Chondrocyte (in vitro differentiated cells): ENCODE results near the gene CTNND2. TPM values are rescaled to one million over a fixed set of nuclear protein-coding genes. Genes with fewer than 3 reads are reported as not detected.

Experiments
- DNase-seq: peaks from one replicate; pipeline ENCODE4 v3.0.0; 2021; ENCODE audit warnings: mixed read lengths, low spot score
- H3K27ac Mint-ChIP-seq: one replicate; pipeline ENCODE4 v1.8.0; 2021; ENCODE audit warnings: mild to moderate bottlenecking, moderate library complexity, mixed read lengths; ENCODE audit not compliant: unreplicated experiment
- H3K27me3 Mint-ChIP-seq: 2 replicates; pipeline ENCODE4 v1.8.0; 2021; ENCODE audit warnings: low read depth, mixed read lengths
- H3K36me3 Mint-ChIP-seq: 2 replicates; pipeline ENCODE4 v1.8.0; 2021; ENCODE audit warnings: low read depth, mixed read lengths
- H3K4me1 Mint-ChIP-seq: 2 replicates; pipeline ENCODE4 v1.8.0; 2021; ENCODE audit warnings: low read depth, mild to moderate bottlenecking, mixed read lengths
- H3K4me3 Mint-ChIP-seq: one replicate; pipeline ENCODE4 v1.8.0; 2021; ENCODE audit warnings: mild to moderate bottlenecking, moderate library complexity, mixed read lengths; ENCODE audit not compliant: unreplicated experiment
- H3K9me3 Mint-ChIP-seq: 2 replicates; pipeline ENCODE4 v1.8.0; 2021; ENCODE audit warnings: low read depth, mixed read lengths
- total RNA-seq: library from RNA; stranded (reverse); gene quantifications from 3 replicates; pipeline ENCODE4 v1.2.1, GENCODE V29; 2021
- TF ChIP-seq, protein P1 (sequence below): fragments of 200-600 bp; sonication (generic); IDR thresholded peaks from 2 replicates; pipeline ENCODE4 v1.5.0; 2021; ENCODE audit warnings: antibody characterized with exemption, mild to moderate bottlenecking, moderate library complexity

Gene CTNND2
- total RNA-seq, 1 donor from 2014 or later = 2.1 TPM

DNA sequence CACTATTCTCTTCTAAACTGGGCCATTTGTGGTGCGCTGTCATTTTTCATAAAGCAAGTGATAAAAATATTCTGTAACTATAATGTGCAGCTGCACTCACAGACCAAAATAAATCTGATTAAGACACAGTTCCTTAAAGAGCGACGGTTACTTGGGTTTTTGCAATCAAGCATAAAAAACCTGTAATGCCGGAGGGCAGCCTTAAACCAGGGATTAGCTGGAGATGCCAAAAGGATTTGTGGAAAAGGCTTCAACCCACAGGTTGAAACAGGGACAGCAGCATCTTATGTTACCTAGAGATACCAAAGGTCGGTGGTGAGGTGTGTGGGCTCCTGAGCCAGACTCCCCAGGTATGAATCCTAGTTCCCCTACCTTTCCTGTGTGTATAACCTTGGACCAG, 49.3 kb downstream of the CTNND2 start:
- H3K27me3 Mint-ChIP-seq = peaks cover 2% of the 10 kb centered on the region
- no peaks in the 10 kb centered on the region for H3K4me1 Mint-ChIP-seq
- TF ChIP-seq, protein P1, sequence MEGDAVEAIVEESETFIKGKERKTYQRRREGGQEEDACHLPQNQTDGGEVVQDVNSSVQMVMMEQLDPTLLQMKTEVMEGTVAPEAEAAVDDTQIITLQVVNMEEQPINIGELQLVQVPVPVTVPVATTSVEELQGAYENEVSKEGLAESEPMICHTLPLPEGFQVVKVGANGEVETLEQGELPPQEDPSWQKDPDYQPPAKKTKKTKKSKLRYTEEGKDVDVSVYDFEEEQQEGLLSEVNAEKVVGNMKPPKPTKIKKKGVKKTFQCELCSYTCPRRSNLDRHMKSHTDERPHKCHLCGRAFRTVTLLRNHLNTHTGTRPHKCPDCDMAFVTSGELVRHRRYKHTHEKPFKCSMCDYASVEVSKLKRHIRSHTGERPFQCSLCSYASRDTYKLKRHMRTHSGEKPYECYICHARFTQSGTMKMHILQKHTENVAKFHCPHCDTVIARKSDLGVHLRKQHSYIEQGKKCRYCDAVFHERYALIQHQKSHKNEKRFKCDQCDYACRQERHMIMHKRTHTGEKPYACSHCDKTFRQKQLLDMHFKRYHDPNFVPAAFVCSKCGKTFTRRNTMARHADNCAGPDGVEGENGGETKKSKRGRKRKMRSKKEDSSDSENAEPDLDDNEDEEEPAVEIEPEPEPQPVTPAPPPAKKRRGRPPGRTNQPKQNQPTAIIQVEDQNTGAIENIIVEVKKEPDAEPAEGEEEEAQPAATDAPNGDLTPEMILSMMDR = no peak
- H3K9me3 Mint-ChIP-seq = no peaks in the 10 kb centered on the region
- H3K27ac Mint-ChIP-seq = no peak overlapping the region
- H3K4me3 Mint-ChIP-seq = no peak overlapping the region
- no peak for DNase-seq
- no peaks in the 10 kb centered on the region for H3K36me3 Mint-ChIP-seq

DNA sequence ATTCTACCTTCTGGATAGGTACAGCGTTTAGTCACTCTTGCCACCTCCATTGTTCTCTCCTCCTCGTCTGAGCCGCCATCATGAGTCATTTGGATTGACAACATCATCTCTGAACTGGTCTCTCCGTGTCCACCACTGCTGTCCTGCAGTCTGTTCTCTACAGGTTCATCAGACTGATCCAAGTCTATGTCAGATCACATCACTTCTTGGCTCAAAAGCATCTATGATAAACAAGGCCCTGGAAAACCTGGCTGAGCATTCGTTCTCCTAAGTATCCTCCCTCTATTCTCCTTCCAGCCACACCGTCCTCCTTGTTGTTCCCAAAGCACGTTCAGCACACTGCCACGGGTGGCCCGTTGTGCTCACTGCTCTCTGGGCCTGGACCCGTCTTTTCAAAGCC, 50.5 kb downstream of the CTNND2 start:
- peaks cover 2% of the 10 kb centered on the region for H3K27me3 Mint-ChIP-seq
- TF ChIP-seq, protein P1 = no peak
- no peak overlapping the region for H3K4me3 Mint-ChIP-seq
- DNase-seq = no peak
- no peaks in the 10 kb centered on the region for H3K9me3 Mint-ChIP-seq
- H3K27ac Mint-ChIP-seq = no peak overlapping the region
- no peaks in the 10 kb centered on the region for H3K4me1 Mint-ChIP-seq
- H3K36me3 Mint-ChIP-seq = no peaks in the 10 kb centered on the region

DNA sequence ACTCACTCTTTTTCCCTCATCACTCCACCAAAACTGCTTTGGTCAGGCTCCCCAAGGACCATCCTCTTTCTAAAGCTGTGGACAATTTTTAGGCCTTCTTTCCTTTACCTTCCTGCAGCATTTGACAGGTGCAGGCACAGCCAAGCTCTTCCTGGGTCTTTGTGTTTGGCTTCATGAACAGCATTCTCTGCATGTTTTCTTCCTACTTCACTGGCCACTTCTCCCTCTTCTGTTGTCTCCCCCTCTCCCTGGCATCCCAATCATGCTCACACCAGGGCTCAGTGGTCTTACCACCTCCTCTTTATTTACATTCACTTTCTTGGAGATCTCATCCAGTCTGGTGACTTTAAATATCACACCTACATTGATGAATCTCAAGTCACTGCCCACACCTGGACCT, 51.1 kb downstream of the CTNND2 start:
- H3K4me1 Mint-ChIP-seq = no peaks in the 10 kb centered on the region
- DNase-seq = no peak
- peaks cover 2% of the 10 kb centered on the region for H3K27me3 Mint-ChIP-seq
- no peaks in the 10 kb centered on the region for H3K36me3 Mint-ChIP-seq
- H3K4me3 Mint-ChIP-seq = no peak overlapping the region
- no peaks in the 10 kb centered on the region for H3K9me3 Mint-ChIP-seq
- no peak overlapping the region for H3K27ac Mint-ChIP-seq
- TF ChIP-seq, protein P1 = no peak

DNA sequence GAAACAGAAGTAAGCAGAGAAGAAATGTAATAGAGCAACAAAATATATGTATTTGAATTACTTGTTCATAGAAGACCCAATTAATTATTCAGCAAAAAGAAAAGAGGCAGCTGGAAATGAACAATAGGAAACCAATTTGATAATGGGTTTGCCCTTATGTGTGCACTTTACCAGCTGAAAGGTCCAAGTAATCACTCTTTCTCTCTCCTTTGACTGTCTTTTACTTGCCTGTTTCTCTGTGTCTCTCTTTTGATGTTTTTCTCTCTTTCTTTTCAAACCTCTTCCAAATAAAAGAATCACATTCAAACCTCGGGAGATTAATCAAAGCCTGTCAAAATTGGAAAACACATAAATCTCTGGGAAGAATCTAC, 51.5 kb downstream of the CTNND2 start:
- TF ChIP-seq, protein P1 = no peak
- no peak for DNase-seq

DNA sequence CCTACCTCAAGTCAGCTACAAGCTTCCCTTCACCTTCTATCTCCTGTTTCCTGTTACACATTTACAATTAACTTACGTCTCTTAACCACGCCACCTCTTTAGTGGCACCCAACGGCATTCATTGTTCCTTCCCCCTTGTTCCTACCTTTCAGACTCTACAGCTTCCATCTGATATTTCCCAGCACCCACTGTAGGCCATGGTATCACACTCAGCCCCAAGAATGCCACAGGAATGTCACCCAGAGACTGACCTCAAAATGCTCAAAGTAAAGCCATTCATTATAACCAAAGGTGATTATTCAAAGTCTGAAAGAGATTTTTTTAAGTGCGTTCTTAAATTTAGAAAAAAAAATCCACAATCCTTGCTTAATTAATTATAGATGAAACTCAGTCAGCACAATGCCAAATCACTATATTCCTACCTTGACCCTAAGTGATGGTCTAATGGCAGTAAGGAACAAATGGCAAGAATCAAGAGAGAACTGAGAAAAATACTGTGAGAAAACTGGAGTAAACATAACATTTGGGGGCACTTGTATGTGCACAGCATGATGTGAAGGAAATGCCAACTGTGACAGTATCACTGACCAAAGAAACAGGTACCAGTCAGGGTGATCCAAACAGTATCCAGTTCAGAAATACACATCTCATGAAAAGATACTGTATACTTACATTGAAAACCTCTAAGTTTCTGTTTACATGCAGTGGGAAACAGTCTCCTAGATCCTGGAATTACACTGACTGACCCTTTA, 52.1 kb downstream of the CTNND2 start:
- H3K9me3 Mint-ChIP-seq = no peaks in the 10 kb centered on the region
- H3K36me3 Mint-ChIP-seq = no peaks in the 10 kb centered on the region
- TF ChIP-seq, protein P1 = no peak
- peaks cover 2% of the 10 kb centered on the region for H3K27me3 Mint-ChIP-seq
- no peak overlapping the region for H3K4me3 Mint-ChIP-seq
- no peak for DNase-seq
- H3K4me1 Mint-ChIP-seq = no peaks in the 10 kb centered on the region
- no peak overlapping the region for H3K27ac Mint-ChIP-seq

More for the DNA sequence above, 51.5 kb downstream of the CTNND2 start:
- Mint-ChIP-seq H3K4me1 (no peaks in the 10 kb centered on the region), H3K9me3 (no peaks in the 10 kb centered on the region), H3K27me3 (peaks cover 2% of the 10 kb centered on the region), H3K27ac (no peak overlapping the region), H3K36me3 (no peaks in the 10 kb centered on the region), H3K4me3 (no peak overlapping the region)
